Measurements from ENCODE around the gene GLP1R. TPM values are rescaled to one million over a fixed set of nuclear protein-coding genes. Genes with fewer than 3 reads are reported as not detected.

GLP1R gene
- total RNA-seq, 1 experiment from 2014 or later: 1.8 TPM

GRCh38 chr6:39007575-39007974, 41.0 kb upstream of the GLP1R start:
- Mint-ChIP-seq H3K9me3 (no peaks in the 10 kb centered on the region), H3K4me3 (no peak overlapping the region), H3K4me1 (peaks cover 2% of the 10 kb centered on the region; the same call in 1 of the 2 replicates), H3K27me3 (ENCODE audit: low read depth) (no peaks in the 10 kb centered on the region; the same call in 1 of the 2 replicates), H3K36me3 (no peaks in the 10 kb centered on the region), H3K27ac (no peak overlapping the region)
- CTCF ChIA-PET: interaction anchor here (0.9 to 3.5 kb wide), 6 partner anchors 23 to 135 kb away, joined by 3 to 13 read pairs (median 4); no protein-coding TSS in a partner anchor
- POLR2A ChIA-PET: no interaction called here
- TF ChIP-seq IRF2 (CRISPR knock-in tag; IDR thresholded peaks at IDR 0.05; ENCODE audit: borderline replicate concordance, low read depth) (no peak), ZNF512 (CRISPR knock-in tag; IDR thresholded peaks at IDR 0.05; ENCODE audit: borderline replicate concordance) (no peak), ZNF281 (CRISPR knock-in tag; IDR thresholded peaks at IDR 0.05) (no peak), ZNF121 (CRISPR knock-in tag; IDR thresholded peaks at IDR 0.05) (no peak), ZNF263 (CRISPR knock-in tag; IDR thresholded peaks at IDR 0.05; ENCODE audit: low read depth) (no peak), GTF2I (CRISPR knock-in tag; conservative IDR thresholded peaks at IDR 0.05) (no peak)
- DNase-seq (ENCODE audit: low spot score) (no peak), ATAC-seq (no peak)

GRCh38 chr6:39008737-39009136, 39.8 kb upstream of the GLP1R start:
- H3K27ac Mint-ChIP-seq: no peak overlapping the region
- H3K36me3 Mint-ChIP-seq: no peaks in the 10 kb centered on the region
- ChIA-PET POLR2A (no interaction called here), CTCF (interaction anchor here (0.9 to 3.5 kb wide), 4 partner anchors 12 to 93 kb away, joined by 3 to 13 read pairs (median 6); no protein-coding TSS in a partner anchor)
- H3K9me3 Mint-ChIP-seq: no peaks in the 10 kb centered on the region
- DNase-seq (ENCODE audit: low spot score): no peak
- H3K4me3 Mint-ChIP-seq: no peak overlapping the region
- peaks cover 2% of the 10 kb centered on the region; the same call in 1 of the 2 replicates for H3K4me1 Mint-ChIP-seq
- ATAC-seq: no peak; the same call in 1 of the 2 replicates
- H3K27me3 Mint-ChIP-seq (ENCODE audit: low read depth): no peaks in the 10 kb centered on the region; the same call in 1 of the 2 replicates
- no peak for TF ChIP-seq ZNF416 (CRISPR knock-in tag; IDR thresholded peaks at IDR 0.05)
- no peak for TF ChIP-seq FOXJ3 (CRISPR knock-in tag; IDR thresholded peaks at IDR 0.05; ENCODE audit: borderline replicate concordance)
- TF ChIP-seq ZNF232 (CRISPR knock-in tag; IDR thresholded peaks at IDR 0.05): no peak
- no peak for TF ChIP-seq FOXP4 (CRISPR knock-in tag; IDR thresholded peaks at IDR 0.05)
- no peak for TF ChIP-seq ZNF317 (CRISPR knock-in tag; IDR thresholded peaks at IDR 0.05; ENCODE audit: borderline replicate concordance, low read depth)
- no peak for TF ChIP-seq FOXP1 (CRISPR knock-in tag; IDR thresholded peaks at IDR 0.05; ENCODE audit: borderline replicate concordance)
- TF ChIP-seq MXD4 (CRISPR knock-in tag; IDR thresholded peaks at IDR 0.05; ENCODE audit: borderline replicate concordance): no peak
- TF ChIP-seq USF1 (CRISPR knock-in tag; IDR thresholded peaks at IDR 0.05): no peak
- TF ChIP-seq ZNF396 (CRISPR knock-in tag; IDR thresholded peaks at IDR 0.05; ENCODE audit: borderline replicate concordance): no peak
- TF ChIP-seq ZNF425 (CRISPR knock-in tag; conservative IDR thresholded peaks at IDR 0.05): no peak
- no peak for TF ChIP-seq NFE2L1 (CRISPR knock-in tag; IDR thresholded peaks at IDR 0.05)
- TF ChIP-seq IRF2 (CRISPR knock-in tag; IDR thresholded peaks at IDR 0.05; ENCODE audit: borderline replicate concordance, low read depth): no peak

Measured in WTC11 (cell line).